ENCODE measurements around the gene COIL. TPM values are rescaled to one million over a fixed set of nuclear protein-coding genes. Genes with fewer than 3 reads are reported as not detected.

Gene COIL
- total RNA-seq, 2 donors from 2014 or later, result 7.3 to 7.9 TPM

- no peaks in the 10 kb centered on the region for H3K9me3 ChIP-seq
- H3K27ac ChIP-seq, result peak overlapping the region in 1 of 2 donors; percentile 66
- peaks cover 0 to 16% of the 10 kb centered on the region in 2 donors for H3K4me1 ChIP-seq
- no peaks in the 10 kb centered on the region for H3K27me3 ChIP-seq
- DNase-seq (ENCODE audit: low spot score), result peak; percentile 55
- peak overlapping the region; percentile 54 to 63 for H3K4me3 ChIP-seq
- no peaks in the 10 kb centered on the region for H3K36me3 ChIP-seq
- TF ChIP-seq CTCF (IDR thresholded peaks at IDR 0.05), result no peak
These were observed 16.2 kb upstream of the COIL start for GRCh38 chr17:56976941-56977608.

GRCh38 chr17:56975656-56976055 lies 14.8 kb upstream of the COIL start:
- DNase-seq (ENCODE audit: low spot score), result no peak
- H3K9me3 ChIP-seq, result no peaks in the 10 kb centered on the region
- no peaks in the 10 kb centered on the region for H3K27me3 ChIP-seq
- H3K36me3 ChIP-seq, result no peaks in the 10 kb centered on the region
- no peak overlapping the region for H3K27ac ChIP-seq
- H3K4me3 ChIP-seq, result no peak overlapping the region
- TF ChIP-seq CTCF (IDR thresholded peaks at IDR 0.05), result no peak
- H3K4me1 ChIP-seq, result peaks cover 0 to 16% of the 10 kb centered on the region in 2 donors

- DNase-seq (ENCODE audit: low spot score), result no peak
- Histone ChIP-seq H3K36me3 (no peaks in the 10 kb centered on the region), H3K9me3 (no peaks in the 10 kb centered on the region), H3K27ac (no peak overlapping the region), H3K4me1 (peaks cover 0 to 13% of the 10 kb centered on the region in 2 donors), H3K4me3 (no peak overlapping the region), H3K27me3 (no peaks in the 10 kb centered on the region)
- TF ChIP-seq CTCF (IDR thresholded peaks at IDR 0.05), result no peak
These were observed 13.2 kb upstream of the COIL start for GRCh38 chr17:56974055-56974454.

GRCh38 chr17:56973520-56973919 lies 12.7 kb upstream of the COIL start:
- H3K4me3 ChIP-seq, result no peak overlapping the region
- H3K36me3 ChIP-seq, result no peaks in the 10 kb centered on the region
- no peaks in the 10 kb centered on the region for H3K9me3 ChIP-seq
- no peaks in the 10 kb centered on the region for H3K27me3 ChIP-seq
- H3K4me1 ChIP-seq, result peaks cover 0 to 7% of the 10 kb centered on the region in 2 donors
- DNase-seq (ENCODE audit: low spot score), result no peak
- no peak for TF ChIP-seq CTCF (IDR thresholded peaks at IDR 0.05)
- no peak overlapping the region for H3K27ac ChIP-seq

GRCh38 chr17:56972111-56972730 lies 11.4 kb upstream of the COIL start:
- H3K9me3 ChIP-seq, result no peaks in the 10 kb centered on the region
- no peaks in the 10 kb centered on the region for H3K27me3 ChIP-seq
- DNase-seq (ENCODE audit: low spot score), result no peak
- H3K36me3 ChIP-seq, result no peaks in the 10 kb centered on the region
- no peak overlapping the region for H3K27ac ChIP-seq
- TF ChIP-seq CTCF (IDR thresholded peaks at IDR 0.05), result no peak
- no peak overlapping the region for H3K4me3 ChIP-seq
- H3K4me1 ChIP-seq, result peaks cover 0 to under 1% of the 10 kb centered on the region in 2 donors

Measured in right atrium auricular region (tissue), 2 donors.